ENCODE results near the gene UCKL1. TPM values are rescaled to one million over a fixed set of nuclear protein-coding genes. Genes with fewer than 3 reads are reported as not detected.

Gene UCKL1
- total RNA-seq, 1 donor from 2014 or later = 33.4 TPM

DNA sequence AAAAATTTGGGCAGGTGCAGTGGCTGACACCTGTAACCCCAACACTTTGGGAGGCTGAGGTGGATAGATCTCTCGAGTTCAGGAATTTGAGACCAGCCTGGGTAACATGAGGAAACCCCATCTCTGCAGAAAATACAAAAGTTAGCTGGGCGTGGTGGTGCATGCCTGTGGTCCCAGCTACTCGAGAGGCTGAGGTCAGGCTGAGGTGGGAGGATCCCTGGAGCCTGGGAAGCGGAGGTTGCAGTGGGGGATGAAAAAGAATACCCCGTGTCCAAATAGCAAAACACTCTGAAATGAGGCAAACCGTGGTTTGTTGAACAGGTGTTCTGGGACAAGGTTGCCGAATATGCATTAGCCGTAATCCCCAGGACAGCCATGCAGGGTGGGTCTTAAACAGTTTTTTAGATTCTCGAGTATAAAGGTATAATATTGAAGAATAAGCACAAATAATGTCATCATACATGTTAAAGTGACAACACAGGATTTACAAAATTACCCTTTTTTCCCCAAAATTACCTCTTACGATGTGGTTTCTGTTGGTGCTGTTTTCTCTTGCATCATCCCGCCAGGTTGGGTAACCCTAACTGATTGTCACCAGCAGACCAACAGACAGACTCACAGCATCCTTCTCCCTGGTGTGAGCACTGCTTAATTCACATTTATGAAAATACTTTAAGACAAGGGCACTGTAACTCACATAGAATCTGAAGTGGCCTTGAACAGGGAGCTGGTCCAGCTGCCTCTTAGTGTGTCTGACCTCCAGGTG is 52.2 kb downstream of the UCKL1 start:
- Mint-ChIP-seq H3K27ac (ENCODE audit: unreplicated experiment) (no peak overlapping the region), H3K27me3 (ENCODE audit: low read depth, unreplicated experiment) (no peaks in the 10 kb centered on the region), H3K36me3 (ENCODE audit: low read depth, unreplicated experiment) (peaks cover 4% of the 10 kb centered on the region), H3K4me1 (ENCODE audit: low read depth, unreplicated experiment) (peaks cover 15% of the 10 kb centered on the region), H3K4me3 (ENCODE audit: unreplicated experiment) (no peak overlapping the region), H3K9me3 (ENCODE audit: unreplicated experiment) (no peaks in the 10 kb centered on the region)
- DNase-seq (ENCODE audit: low read depth) (no peak), FAIRE-seq (no peak)
- Histone ChIP-seq H2AFZ (ENCODE audit: low read depth, low read length) (no peak overlapping the region), H3K79me2 (ENCODE audit: insufficient read depth, low read length) (peaks cover 99% of the 10 kb centered on the region), H4K20me1 (ENCODE audit: insufficient read depth, low read length) (peaks cover 90% of the 10 kb centered on the region), H3K9ac (ENCODE audit: low read length) (no peak overlapping the region), H3K4me1 (ENCODE audit: insufficient read depth, low read length) (peaks cover 5% of the 10 kb centered on the region), H3K9me3 (ENCODE audit: insufficient read depth, low read depth, low read length) (no peaks in the 10 kb centered on the region), H3K4me2 (ENCODE audit: low read length) (no peak overlapping the region), H3K27ac (ENCODE audit: low read depth, low read length) (no peak overlapping the region), H3K36me3 (ENCODE audit: insufficient read depth, low read length) (no peaks in the 10 kb centered on the region), H3K27me3 (ENCODE audit: insufficient read depth, low read length) (no peaks in the 10 kb centered on the region), H3K4me3 (ENCODE audit: insufficient read depth, low read depth, low read length) (no peak overlapping the region)
- TF ChIP-seq, protein P1, sequence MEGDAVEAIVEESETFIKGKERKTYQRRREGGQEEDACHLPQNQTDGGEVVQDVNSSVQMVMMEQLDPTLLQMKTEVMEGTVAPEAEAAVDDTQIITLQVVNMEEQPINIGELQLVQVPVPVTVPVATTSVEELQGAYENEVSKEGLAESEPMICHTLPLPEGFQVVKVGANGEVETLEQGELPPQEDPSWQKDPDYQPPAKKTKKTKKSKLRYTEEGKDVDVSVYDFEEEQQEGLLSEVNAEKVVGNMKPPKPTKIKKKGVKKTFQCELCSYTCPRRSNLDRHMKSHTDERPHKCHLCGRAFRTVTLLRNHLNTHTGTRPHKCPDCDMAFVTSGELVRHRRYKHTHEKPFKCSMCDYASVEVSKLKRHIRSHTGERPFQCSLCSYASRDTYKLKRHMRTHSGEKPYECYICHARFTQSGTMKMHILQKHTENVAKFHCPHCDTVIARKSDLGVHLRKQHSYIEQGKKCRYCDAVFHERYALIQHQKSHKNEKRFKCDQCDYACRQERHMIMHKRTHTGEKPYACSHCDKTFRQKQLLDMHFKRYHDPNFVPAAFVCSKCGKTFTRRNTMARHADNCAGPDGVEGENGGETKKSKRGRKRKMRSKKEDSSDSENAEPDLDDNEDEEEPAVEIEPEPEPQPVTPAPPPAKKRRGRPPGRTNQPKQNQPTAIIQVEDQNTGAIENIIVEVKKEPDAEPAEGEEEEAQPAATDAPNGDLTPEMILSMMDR (IDR thresholded peaks at IDR 0.05; ENCODE audit: insufficient read depth, low read depth, low read length) = no peak
- no peak for TF ChIP-seq EZH2 (IDR thresholded peaks at IDR 0.05; ENCODE audit: insufficient read depth, low read length)

DNA sequence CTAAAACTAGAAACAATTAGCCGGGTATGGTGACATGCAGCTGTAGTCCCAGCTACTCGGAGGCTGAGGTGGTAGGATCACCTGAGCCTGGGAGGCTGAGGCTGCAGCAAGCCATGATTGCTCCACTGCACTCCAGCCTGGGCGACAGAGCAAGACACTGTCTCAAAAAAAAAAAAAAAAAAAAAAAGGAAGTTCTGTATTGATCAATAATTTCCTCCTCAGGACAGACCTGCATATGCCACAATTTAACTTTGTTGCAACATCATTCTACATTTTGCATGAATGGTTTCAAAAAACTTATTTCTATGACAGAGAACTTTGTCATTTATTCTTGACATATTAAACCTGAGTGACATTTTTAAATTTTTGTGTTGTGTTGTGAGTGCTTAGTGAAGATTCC is 55.8 kb downstream of the UCKL1 start:
- no peak overlapping the region for H3K27ac Mint-ChIP-seq (ENCODE audit: unreplicated experiment)
- H4K20me1 ChIP-seq (ENCODE audit: insufficient read depth, low read length) = peaks cover 89% of the 10 kb centered on the region

More for the DNA sequence above, 55.8 kb downstream of the UCKL1 start:
- peaks cover 98% of the 10 kb centered on the region for H3K79me2 ChIP-seq (ENCODE audit: insufficient read depth, low read length)
- TF ChIP-seq, protein P1 (IDR thresholded peaks at IDR 0.05; ENCODE audit: insufficient read depth, low read depth, low read length) = no peak
- no peak for TF ChIP-seq EZH2 (IDR thresholded peaks at IDR 0.05; ENCODE audit: insufficient read depth, low read length)
- H3K27ac ChIP-seq (ENCODE audit: low read depth, low read length) = no peak overlapping the region
- no peaks in the 10 kb centered on the region for H3K36me3 ChIP-seq (ENCODE audit: insufficient read depth, low read length)
- H3K9me3 Mint-ChIP-seq (ENCODE audit: unreplicated experiment) = no peaks in the 10 kb centered on the region
- H3K36me3 Mint-ChIP-seq (ENCODE audit: low read depth, unreplicated experiment) = peaks cover 4% of the 10 kb centered on the region
- no peaks in the 10 kb centered on the region for H3K9me3 ChIP-seq (ENCODE audit: insufficient read depth, low read depth, low read length)
- H3K4me2 ChIP-seq (ENCODE audit: low read length) = no peak overlapping the region
- H3K9ac ChIP-seq (ENCODE audit: low read length) = no peak overlapping the region
- H3K4me1 Mint-ChIP-seq (ENCODE audit: low read depth, unreplicated experiment) = peaks cover 25% of the 10 kb centered on the region
- peaks cover 15% of the 10 kb centered on the region for H3K4me1 ChIP-seq (ENCODE audit: insufficient read depth, low read length)
- H3K27me3 ChIP-seq (ENCODE audit: insufficient read depth, low read length) = no peaks in the 10 kb centered on the region
- H2AFZ ChIP-seq (ENCODE audit: low read depth, low read length) = no peak overlapping the region
- no peak for FAIRE-seq
- no peaks in the 10 kb centered on the region for H3K27me3 Mint-ChIP-seq (ENCODE audit: low read depth, unreplicated experiment)
- no peak for DNase-seq (ENCODE audit: low read depth)
- H3K4me3 Mint-ChIP-seq (ENCODE audit: unreplicated experiment) = no peak overlapping the region
- no peak overlapping the region for H3K4me3 ChIP-seq (ENCODE audit: insufficient read depth, low read depth, low read length)

All from astrocyte (in vitro differentiated cells and primary cell).